Natural killer cell (primary cell): ENCODE measurements around the gene TNS4. TPM values are rescaled to one million over a fixed set of nuclear protein-coding genes. Genes with fewer than 3 reads are reported as not detected.

Experiments used
- ATAC-seq, 3 donors: fragments of 150-1000 bp in 2 of 3; fragments of 200-7000 bp in 1 of 3; cut with Tn5 transposase; 1 replicate in 1 of 3; 2 replicates in 2 of 3; pipeline ENCODE4 v1.10.0; 2021; ENCODE audit warnings: mild to moderate bottlenecking in 2 of 3, moderate library complexity in 2 of 3
- DNase-seq, 2 donors: peaks; one replicate each; pipeline versions ENCODE4 v3.0.0 to v3.0.0-alpha.2; 2013 to 2021; ENCODE audit warnings: mixed read lengths in 1 of 2
- H3K27ac ChIP-seq: one replicate; pipeline ENCODE4 v1.5.1; 2013; ENCODE audit warnings: mild to moderate bottlenecking, low read length
- H3K27me3 ChIP-seq: one replicate; pipeline ENCODE4 v1.6.1; 2013; ENCODE audit warnings: low read length; ENCODE audit not compliant: control insufficient read depth, insufficient read depth
- H3K36me3 ChIP-seq: one replicate; pipeline ENCODE4 v1.6.1; 2013; ENCODE audit warnings: low read length; ENCODE audit not compliant: control insufficient read depth, insufficient read depth
- H3K4me1 ChIP-seq: one replicate; pipeline ENCODE4 v1.6.1; 2013; ENCODE audit warnings: low read length; ENCODE audit not compliant: control insufficient read depth, insufficient read depth
- H3K4me3 ChIP-seq: one replicate; pipeline ENCODE4 v1.5.1; 2013; ENCODE audit warnings: low read length
- H3K9me3 ChIP-seq: one replicate; pipeline ENCODE4 v1.6.1; 2013; ENCODE audit warnings: low read length; ENCODE audit not compliant: control insufficient read depth, insufficient read depth
- H3K27ac Mint-ChIP-seq, 2 donors: one replicate each; pipeline ENCODE4 v1.8.0; 2022; ENCODE audit warnings: mild to moderate bottlenecking in 2 of 2, mixed read lengths in 2 of 2, moderate library complexity in 1 of 2
- H3K27me3 Mint-ChIP-seq, 2 donors: one replicate each; pipeline ENCODE4 v1.8.0; 2022; ENCODE audit warnings: low read depth in 2 of 2, mixed read lengths in 2 of 2
- H3K36me3 Mint-ChIP-seq: one replicate; pipeline ENCODE4 v1.8.0; 2022; ENCODE audit warnings: mixed read lengths
- H3K4me1 Mint-ChIP-seq, 2 donors: one replicate each; pipeline ENCODE4 v1.8.0; 2022; ENCODE audit warnings: mixed read lengths in 2 of 2
- H3K4me3 Mint-ChIP-seq: one replicate; pipeline ENCODE4 v1.8.0; 2022; ENCODE audit warnings: mild to moderate bottlenecking, moderate library complexity, mixed read lengths
- H3K9me3 Mint-ChIP-seq, 2 donors: one replicate each; pipeline ENCODE4 v1.8.0; 2022; ENCODE audit warnings: mixed read lengths in 2 of 2
- WGBS: methylation state at CpG from one replicate; pipeline ENCODE4 v1.1.7; 2013; ENCODE audit warnings: missing lambda C conversion rate; ENCODE audit not compliant: insufficient coverage; 5-methylcytosine and 5-hydroxymethylcytosine counted together
- intact Hi-C: fragments of 100-400 bp; cut with micrococcal nuclease; formaldehyde crosslinking; loops from one replicate; pipeline ENCODE4 v1.14.2; 2022
- total RNA-seq, 4 donors: library from RNA; stranded (reverse); fragments of 120-200 nt in 1 of 4; gene quantifications; one replicate each; pipeline versions ENCODE4 v1.2.3 to v1.2.4, GENCODE V29; 2013 to 2022
- TF ChIP-seq, protein P1 (sequence below): fragments of 200-600 bp; IDR thresholded peaks from one replicate; pipeline ENCODE4 v1.8.0; 2022; ENCODE audit warnings: antibody characterized with exemption

TNS4 gene
- total RNA-seq, 3 donors from 2014 or later (not counting 1 experiment from before 2014, with no cell fraction given): 0.65 to 1.8 (median 0.94) TPM

DNA sequence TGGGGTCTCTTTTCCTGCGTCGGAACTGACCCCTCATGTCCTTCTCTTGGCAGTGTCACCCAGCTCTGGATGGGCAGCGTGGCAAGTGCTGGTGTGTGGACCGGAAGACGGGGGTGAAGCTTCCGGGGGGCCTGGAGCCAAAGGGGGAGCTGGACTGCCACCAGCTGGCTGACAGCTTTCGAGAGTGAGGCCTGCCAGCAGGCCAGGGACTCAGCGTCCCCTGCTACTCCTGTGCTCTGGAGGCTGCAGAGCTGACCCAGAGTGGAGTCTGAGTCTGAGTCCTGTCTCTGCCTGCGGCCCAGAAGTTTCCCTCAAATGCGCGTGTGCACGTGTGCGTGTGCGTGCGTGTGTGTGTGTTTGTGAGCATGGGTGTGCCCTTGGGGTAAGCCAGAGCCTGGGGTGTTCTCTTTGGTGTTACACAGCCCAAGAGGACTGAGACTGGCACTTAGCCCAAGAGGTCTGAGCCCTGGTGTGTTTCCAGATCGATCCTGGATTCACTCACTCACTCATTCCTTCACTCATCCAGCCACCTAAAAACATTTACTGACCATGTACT, 44.9 kb downstream of the TNS4 start:
- Mint-ChIP-seq H3K36me3 (no peaks in the 10 kb centered on the region), H3K9me3 (no peaks in the 10 kb centered on the region), H3K27ac (no peak overlapping the region), H3K27me3 (no peaks in the 10 kb centered on the region), H3K4me3 (no peak overlapping the region), H3K4me1 (no peaks in the 10 kb centered on the region)
- Histone ChIP-seq H3K4me3 (no peak overlapping the region), H3K36me3 (peaks cover 8% of the 10 kb centered on the region), H3K27ac (no peak overlapping the region), H3K9me3 (no peaks in the 10 kb centered on the region), H3K4me1 (no peaks in the 10 kb centered on the region), H3K27me3 (no peaks in the 10 kb centered on the region)
- WGBS: 95% methylated on average over 16 of the region's 16 CpGs
- DNase-seq (no peak), ATAC-seq (no peak)
- intact Hi-C loops: no loop called here
- TF ChIP-seq, protein P1, sequence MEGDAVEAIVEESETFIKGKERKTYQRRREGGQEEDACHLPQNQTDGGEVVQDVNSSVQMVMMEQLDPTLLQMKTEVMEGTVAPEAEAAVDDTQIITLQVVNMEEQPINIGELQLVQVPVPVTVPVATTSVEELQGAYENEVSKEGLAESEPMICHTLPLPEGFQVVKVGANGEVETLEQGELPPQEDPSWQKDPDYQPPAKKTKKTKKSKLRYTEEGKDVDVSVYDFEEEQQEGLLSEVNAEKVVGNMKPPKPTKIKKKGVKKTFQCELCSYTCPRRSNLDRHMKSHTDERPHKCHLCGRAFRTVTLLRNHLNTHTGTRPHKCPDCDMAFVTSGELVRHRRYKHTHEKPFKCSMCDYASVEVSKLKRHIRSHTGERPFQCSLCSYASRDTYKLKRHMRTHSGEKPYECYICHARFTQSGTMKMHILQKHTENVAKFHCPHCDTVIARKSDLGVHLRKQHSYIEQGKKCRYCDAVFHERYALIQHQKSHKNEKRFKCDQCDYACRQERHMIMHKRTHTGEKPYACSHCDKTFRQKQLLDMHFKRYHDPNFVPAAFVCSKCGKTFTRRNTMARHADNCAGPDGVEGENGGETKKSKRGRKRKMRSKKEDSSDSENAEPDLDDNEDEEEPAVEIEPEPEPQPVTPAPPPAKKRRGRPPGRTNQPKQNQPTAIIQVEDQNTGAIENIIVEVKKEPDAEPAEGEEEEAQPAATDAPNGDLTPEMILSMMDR: no peak

DNA sequence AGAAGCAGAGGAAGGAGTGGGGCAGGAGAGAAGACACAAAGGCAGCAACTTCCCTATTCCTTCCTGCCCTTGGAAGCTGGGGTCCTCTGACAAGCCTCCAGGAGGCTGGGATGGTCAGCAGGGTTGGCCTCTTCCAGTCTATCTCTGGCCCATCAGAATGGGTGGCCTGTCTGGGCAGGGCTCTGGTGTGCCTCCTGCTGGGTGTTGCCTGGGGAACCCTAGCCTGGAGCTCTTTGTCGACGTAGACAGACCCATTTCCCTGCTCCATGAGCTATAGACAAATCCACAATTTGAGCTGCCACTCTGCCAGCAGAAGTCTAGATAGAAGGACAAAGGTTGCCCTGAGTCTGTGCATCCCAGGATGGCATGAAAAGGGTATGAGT, 46.8 kb downstream of the TNS4 start:
- intact Hi-C loops: no loop called here
- no peak overlapping the region for H3K27ac Mint-ChIP-seq
- 85% methylated on average over 2 of the region's 2 CpGs for WGBS

DNA sequence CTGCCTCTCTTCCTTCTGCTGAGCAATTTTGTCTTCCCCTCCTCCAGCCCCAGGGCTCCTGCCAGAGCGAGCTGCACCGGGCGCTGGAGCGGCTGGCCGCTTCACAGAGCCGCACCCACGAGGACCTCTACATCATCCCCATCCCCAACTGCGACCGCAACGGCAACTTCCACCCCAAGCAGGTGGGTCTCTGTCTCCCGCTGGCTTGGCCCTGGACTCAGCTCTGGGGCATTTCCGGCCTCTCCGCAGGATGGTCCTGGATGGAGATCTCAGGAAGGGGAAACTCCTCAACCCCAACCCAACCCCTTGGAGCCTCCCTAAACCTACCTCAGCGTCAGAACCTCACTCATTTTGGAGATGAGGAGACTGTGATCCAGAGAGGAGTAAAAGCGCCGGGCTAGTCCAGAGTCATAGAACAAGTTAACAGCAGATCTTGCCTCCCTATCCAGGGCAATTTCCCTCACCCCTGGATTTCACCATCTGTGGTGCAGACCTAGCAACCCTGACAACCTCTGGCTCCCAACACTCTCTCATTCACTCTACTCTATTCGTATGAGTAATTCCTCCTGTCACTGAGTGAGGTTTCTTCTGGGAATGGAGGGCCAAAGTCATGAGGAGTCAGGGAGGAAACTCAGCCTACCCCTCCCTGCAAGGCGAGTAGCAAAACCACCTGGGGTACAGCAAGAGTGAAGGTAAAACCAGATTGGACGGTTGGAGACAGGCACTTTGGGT, 47.4 kb downstream of the TNS4 start:
- intact Hi-C loops: no loop called here
- H3K27ac Mint-ChIP-seq: no peak overlapping the region
- H3K9me3 Mint-ChIP-seq: no peaks in the 10 kb centered on the region

More for the DNA sequence above, 46.8 kb downstream of the TNS4 start:
- peaks cover 8% of the 10 kb centered on the region for H3K36me3 ChIP-seq
- H3K27me3 ChIP-seq: no peaks in the 10 kb centered on the region
- H3K27me3 Mint-ChIP-seq: peaks cover 0 to 2% of the 10 kb centered on the region in 2 donors
- ATAC-seq: no peak
- TF ChIP-seq, protein P1: no peak
- no peak overlapping the region for H3K4me3 ChIP-seq
- no peak for DNase-seq
- no peaks in the 10 kb centered on the region for H3K4me1 Mint-ChIP-seq
- no peaks in the 10 kb centered on the region for H3K4me1 ChIP-seq
- no peaks in the 10 kb centered on the region for H3K9me3 ChIP-seq
- no peaks in the 10 kb centered on the region for H3K36me3 Mint-ChIP-seq
- no peaks in the 10 kb centered on the region for H3K9me3 Mint-ChIP-seq
- H3K4me3 Mint-ChIP-seq: no peak overlapping the region
- H3K27ac ChIP-seq: no peak overlapping the region

More for the DNA sequence above, 47.4 kb downstream of the TNS4 start:
- TF ChIP-seq, protein P1: no peak
- 92% methylated on average over 19 of the region's 19 CpGs for WGBS
- Histone ChIP-seq H3K36me3 (peaks cover 8% of the 10 kb centered on the region), H3K27me3 (no peaks in the 10 kb centered on the region), H3K9me3 (no peaks in the 10 kb centered on the region), H3K4me3 (no peak overlapping the region), H3K27ac (no peak overlapping the region), H3K4me1 (no peaks in the 10 kb centered on the region)
- peaks cover 0 to 2% of the 10 kb centered on the region in 2 donors for H3K27me3 Mint-ChIP-seq
- no peak overlapping the region for H3K4me3 Mint-ChIP-seq
- no peaks in the 10 kb centered on the region for H3K36me3 Mint-ChIP-seq
- no peak for ATAC-seq
- no peaks in the 10 kb centered on the region for H3K4me1 Mint-ChIP-seq
- no peak for DNase-seq
